HEK293 (cell line): ENCODE measurements around the gene HMMR.
A peak's percentile ranks its signal among the peaks of the same experiment; 100 is the strongest.

Experiments
- CTCF ChIA-PET: fragments of 350-600 bp; formaldehyde crosslinking; extraction: SDS; loops from one replicate; lab custom pipeline; 2021; ENCODE audit warnings: antibody characterized with exemption; lab: Yijun Ruan, JAX
- POLR2A ChIA-PET: fragments of 300-600 bp; formaldehyde crosslinking; extraction: SDS; loops from one replicate; lab custom pipeline; 2020; ENCODE audit warnings: antibody characterized with exemption, inconsistent platforms; lab: Yijun Ruan, JAX
- H3K27ac ChIP-seq: fragments of 200-500 bp; sonication (Bioruptor generic); 2 replicates; pipeline ENCODE4 v1.5.1; 2014; ENCODE audit warnings: low read depth, low read length, control low read depth, inconsistent platforms; ENCODE audit errors: extremely low read depth
- H3K36me3 ChIP-seq, 2 experiments: fragments of 200-500 bp in 1 of 2; sonication (Bioruptor generic) in 1 of 2; 1 replicate in 1 of 2; 2 replicates in 1 of 2; pipeline ENCODE4 v1.5.1; 2014 to 2017; ENCODE audit warnings: inconsistent platforms in 2 of 2, low read length in 2 of 2; ENCODE audit not compliant: control insufficient read depth in 2 of 2, insufficient read depth in 1 of 2
- H3K4me1 ChIP-seq: fragments of 200-500 bp; sonication (Bioruptor generic); 2 replicates; pipeline ENCODE4 v1.5.1; 2014; ENCODE audit warnings: mild to moderate bottlenecking, low read length, inconsistent platforms; ENCODE audit not compliant: control insufficient read depth, insufficient read depth
- H3K4me3 ChIP-seq: 2 replicates; pipeline ENCODE4 v1.5.1; 2011; ENCODE audit warnings: low read depth, mild to moderate bottlenecking, control low read depth, low read length, moderate library complexity
- H3K9me3 ChIP-seq: fragments of 200-500 bp; sonication (Bioruptor generic); 2 replicates; pipeline ENCODE4 v1.5.1; 2014; ENCODE audit warnings: low read depth, low read length, inconsistent platforms; ENCODE audit not compliant: control insufficient read depth, insufficient read depth
- HOXC10 ChIP-seq: sonication (generic); formaldehyde crosslinking; IDR thresholded peaks from 2 replicates; pipeline ENCODE4 v1.8.1; 2023; ENCODE audit warnings: mild to moderate bottlenecking, missing genetic modification reagents
- IKZF3 ChIP-seq: fragments of 450-650 bp; IDR thresholded peaks from 2 replicates; pipeline ENCODE4 v1.5.0; 2018; ENCODE audit warnings: missing biosample characterization, mild to moderate bottlenecking, missing genetic modification characterization, moderate library complexity
- PRDM1 ChIP-seq: fragments of 450-650 bp; formaldehyde crosslinking; IDR thresholded peaks from 2 replicates; pipeline ENCODE4; 2016; ENCODE audit warnings: missing biosample characterization, missing genetic modification characterization
- SCRT2 ChIP-seq: fragments of 450-650 bp; formaldehyde crosslinking; IDR thresholded peaks from 2 replicates; pipeline ENCODE4 v1.5.1; 2016; ENCODE audit warnings: missing biosample characterization, missing genetic modification characterization
- SETDB1 ChIP-seq: IDR thresholded peaks from one replicate; pipeline ENCODE4 v1.6.1; 2017; ENCODE audit warnings: mild to moderate bottlenecking, low read length, moderate library complexity, mixed read lengths; ENCODE audit not compliant: insufficient read length
- SP7 ChIP-seq: fragments of 450-650 bp; formaldehyde crosslinking; IDR thresholded peaks from 2 replicates; pipeline ENCODE4 v1.5.1; 2016; ENCODE audit warnings: missing biosample characterization, missing genetic modification characterization
- TCF7L2 ChIP-seq: IDR thresholded peaks from 2 replicates; pipeline ENCODE4 v1.6.1; 2011; ENCODE audit warnings: low read depth, mild to moderate bottlenecking, inconsistent platforms, low read length, moderate library complexity, borderline replicate concordance
- ZNF324 ChIP-seq: fragments of 450-650 bp; formaldehyde crosslinking; IDR thresholded peaks from 2 replicates; pipeline ENCODE4 v1.5.1; 2016; ENCODE audit warnings: missing biosample characterization, missing genetic modification characterization
- ZNF354C ChIP-seq: fragments of 450-650 bp; formaldehyde crosslinking; IDR thresholded peaks from 2 replicates; pipeline ENCODE4 v1.5.1; 2016; ENCODE audit warnings: missing biosample characterization, missing genetic modification characterization, low read depth, borderline replicate concordance
- ZNF416 ChIP-seq: fragments of 450-650 bp; formaldehyde crosslinking; IDR thresholded peaks from 2 replicates; pipeline ENCODE4 v1.5.1; 2016; ENCODE audit warnings: missing biosample characterization, missing genetic modification characterization
- ZNF596 ChIP-seq: fragments of 450-650 bp; IDR thresholded peaks from 2 replicates; pipeline ENCODE4 v1.5.0; 2018; ENCODE audit warnings: missing biosample characterization, mild to moderate bottlenecking, missing genetic modification characterization, moderate library complexity
- ZNF621 ChIP-seq: fragments of 450-650 bp; formaldehyde crosslinking; IDR thresholded peaks from 2 replicates; pipeline ENCODE4 v1.5.1; 2017; ENCODE audit warnings: missing biosample characterization, missing genetic modification characterization
- ZNF623 ChIP-seq: fragments of 450-650 bp; formaldehyde crosslinking; IDR thresholded peaks from 2 replicates; pipeline ENCODE4 v1.5.1; 2016; ENCODE audit warnings: missing biosample characterization, missing genetic modification characterization
- ZNF658 ChIP-seq: fragments of 450-650 bp; formaldehyde crosslinking; IDR thresholded peaks from 2 replicates; pipeline ENCODE4; 2016; ENCODE audit warnings: missing biosample characterization, missing genetic modification characterization
- ZNF701 ChIP-seq: fragments of 450-650 bp; formaldehyde crosslinking; IDR thresholded peaks from 2 replicates; pipeline ENCODE4 v1.5.1; 2016; ENCODE audit warnings: missing biosample characterization, missing genetic modification characterization
- ZNF707 ChIP-seq: fragments of 450-650 bp; formaldehyde crosslinking; IDR thresholded peaks from 2 replicates; pipeline ENCODE4 v1.5.1; 2016; ENCODE audit warnings: missing biosample characterization, missing genetic modification characterization
- TF ChIP-seq, protein P1 (sequence below): fragments of 450-650 bp; formaldehyde crosslinking; IDR thresholded peaks from 2 replicates; pipeline ENCODE4 v1.5.1; 2016; ENCODE audit warnings: missing biosample characterization, missing genetic modification characterization
- TF ChIP-seq, protein P2 (sequence below): fragments of 450-650 bp; formaldehyde crosslinking; IDR thresholded peaks from 2 replicates; pipeline ENCODE4 v1.5.1; 2016; ENCODE audit warnings: missing biosample characterization, missing genetic modification characterization, borderline replicate concordance
- TF ChIP-seq, protein P3 (sequence below): fragments of 450-650 bp; formaldehyde crosslinking; IDR thresholded peaks from 2 replicates; pipeline ENCODE4 v1.5.1; 2016; ENCODE audit warnings: missing biosample characterization, missing genetic modification characterization, low read depth

Gene HMMR

DNA sequence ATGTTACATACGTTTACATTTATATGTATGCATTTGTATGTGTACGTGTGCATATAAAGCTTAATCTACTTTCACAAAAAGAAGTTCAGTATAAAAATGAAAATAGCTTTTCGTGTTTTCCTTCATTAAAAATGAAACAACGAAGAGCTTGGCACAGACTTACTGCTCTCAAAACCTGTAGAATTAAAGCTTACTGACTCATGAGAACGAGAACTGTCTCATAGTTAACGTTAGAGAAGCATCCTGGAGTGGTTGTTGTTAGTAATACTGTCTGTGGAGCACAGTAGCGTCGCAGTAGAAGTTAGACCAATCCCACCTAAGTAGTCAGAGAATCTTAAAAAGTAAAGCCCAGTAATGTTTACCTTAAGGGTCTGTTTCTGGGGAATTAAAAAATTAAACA is 46.3 kb downstream of the HMMR start:
- peaks cover 0 to 1% of the 10 kb centered on the region in 2 experiments; a peak in 1 of 3 replicates for H3K36me3 ChIP-seq
- H3K4me1 ChIP-seq: peaks cover 16% of the 10 kb centered on the region
- peak; percentile 28; the same call in 1 of the 2 replicates for TF ChIP-seq SCRT2
- peak; percentile 42; the same call in 1 of the 2 replicates for TF ChIP-seq PRDM1 (tag by site-specific recombination)
- no peak for TF ChIP-seq ZNF621 (tag by site-specific recombination)
- ChIA-PET POLR2A (interaction anchor here (0.8 kb wide), 1 partner anchor 47 kb away, joined by 4 read pairs; the partner anchor contains the start of genes HMMR and NUDCD2), CTCF (interaction anchor here (0.9 kb wide), 1 partner anchor 103 kb away, joined by 4 read pairs; no protein-coding TSS in a partner anchor)
- no peak overlapping the region; the same call in 1 of the 2 replicates for H3K27ac ChIP-seq
- H3K4me3 ChIP-seq: peak overlapping the region; percentile 80
- H3K9me3 ChIP-seq: no peaks in the 10 kb centered on the region

DNA sequence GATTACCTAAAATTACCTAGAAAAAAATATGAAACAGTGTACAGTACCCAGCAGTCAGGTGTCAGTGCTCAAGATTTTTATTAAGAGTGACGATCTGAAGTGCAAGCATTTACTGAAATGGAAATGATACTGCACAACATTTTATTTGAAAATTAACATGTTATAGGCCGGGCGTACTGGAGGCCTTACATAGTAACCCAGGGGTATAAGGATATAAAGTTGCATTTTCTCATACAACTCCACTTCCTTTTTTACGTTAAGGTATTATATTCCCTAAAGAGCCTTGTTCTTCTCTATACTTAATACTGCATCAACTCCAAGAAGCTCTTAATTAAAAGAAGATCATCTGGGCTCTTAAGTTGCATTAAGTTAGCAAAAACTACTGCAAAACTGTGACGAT is 48.3 kb downstream of the HMMR start:
- ChIA-PET POLR2A (interaction anchor here (2.8 kb wide), 1 partner anchor 48 kb away, joined by 17 read pairs; the partner anchor contains the start of genes HMMR and NUDCD2), CTCF (interaction anchor here (0.7 to 0.8 kb wide), 2 partner anchors 20 to 224 kb away, joined by 3 read pairs; no protein-coding TSS in a partner anchor)
- Histone ChIP-seq H3K4me3 (peak overlapping the region; percentile 9), H3K4me1 (peaks cover 15% of the 10 kb centered on the region), H3K9me3 (no peaks in the 10 kb centered on the region), H3K36me3 (peaks cover 15 to 22% of the 10 kb centered on the region in 2 experiments), H3K27ac (peak overlapping the region; percentile 25; the same call in 1 of the 2 replicates)
- no peak for TF ChIP-seq ZNF416 (tag by site-specific recombination)
- TF ChIP-seq, protein P1, sequence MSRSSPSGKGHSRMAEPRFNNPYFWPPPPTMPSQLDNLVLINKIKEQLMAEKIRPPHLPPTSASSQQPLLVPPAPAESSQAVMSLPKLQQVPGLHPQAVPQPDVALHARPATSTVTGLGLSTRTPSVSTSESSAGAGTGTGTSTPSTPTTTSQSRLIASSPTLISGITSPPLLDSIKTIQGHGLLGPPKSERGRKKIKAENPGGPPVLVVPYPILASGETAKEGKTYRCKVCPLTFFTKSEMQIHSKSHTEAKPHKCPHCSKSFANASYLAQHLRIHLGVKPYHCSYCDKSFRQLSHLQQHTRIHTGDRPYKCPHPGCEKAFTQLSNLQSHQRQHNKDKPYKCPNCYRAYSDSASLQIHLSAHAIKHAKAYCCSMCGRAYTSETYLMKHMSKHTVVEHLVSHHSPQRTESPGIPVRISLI (tag by site-specific recombination): no peak
- TF ChIP-seq HOXC10 (CRISPR knock-in tag): no peak
- TF ChIP-seq ZNF354C (tag by site-specific recombination): no peak
- no peak for TF ChIP-seq SP7 (tag by site-specific recombination)
- TF ChIP-seq ZNF701: no peak
- TF ChIP-seq SETDB1: no peak
- no peak for TF ChIP-seq ZNF623 (tag by site-specific recombination)
- TF ChIP-seq ZNF707 (tag by site-specific recombination): no peak
- TF ChIP-seq, protein P2, sequence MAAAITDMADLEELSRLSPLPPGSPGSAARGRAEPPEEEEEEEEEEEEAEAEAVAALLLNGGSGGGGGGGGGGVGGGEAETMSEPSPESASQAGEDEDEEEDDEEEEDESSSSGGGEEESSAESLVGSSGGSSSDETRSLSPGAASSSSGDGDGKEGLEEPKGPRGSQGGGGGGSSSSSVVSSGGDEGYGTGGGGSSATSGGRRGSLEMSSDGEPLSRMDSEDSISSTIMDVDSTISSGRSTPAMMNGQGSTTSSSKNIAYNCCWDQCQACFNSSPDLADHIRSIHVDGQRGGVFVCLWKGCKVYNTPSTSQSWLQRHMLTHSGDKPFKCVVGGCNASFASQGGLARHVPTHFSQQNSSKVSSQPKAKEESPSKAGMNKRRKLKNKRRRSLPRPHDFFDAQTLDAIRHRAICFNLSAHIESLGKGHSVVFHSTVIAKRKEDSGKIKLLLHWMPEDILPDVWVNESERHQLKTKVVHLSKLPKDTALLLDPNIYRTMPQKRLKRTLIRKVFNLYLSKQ: no peak
- no peak for TF ChIP-seq PRDM1 (tag by site-specific recombination)
- no peak for TF ChIP-seq ZNF324
- TF ChIP-seq ZNF658 (tag by site-specific recombination): no peak
- no peak for TF ChIP-seq IKZF3 (tag by site-specific recombination)
- no peak for TF ChIP-seq ZNF596 (tag by site-specific recombination)
- TF ChIP-seq, protein P3, sequence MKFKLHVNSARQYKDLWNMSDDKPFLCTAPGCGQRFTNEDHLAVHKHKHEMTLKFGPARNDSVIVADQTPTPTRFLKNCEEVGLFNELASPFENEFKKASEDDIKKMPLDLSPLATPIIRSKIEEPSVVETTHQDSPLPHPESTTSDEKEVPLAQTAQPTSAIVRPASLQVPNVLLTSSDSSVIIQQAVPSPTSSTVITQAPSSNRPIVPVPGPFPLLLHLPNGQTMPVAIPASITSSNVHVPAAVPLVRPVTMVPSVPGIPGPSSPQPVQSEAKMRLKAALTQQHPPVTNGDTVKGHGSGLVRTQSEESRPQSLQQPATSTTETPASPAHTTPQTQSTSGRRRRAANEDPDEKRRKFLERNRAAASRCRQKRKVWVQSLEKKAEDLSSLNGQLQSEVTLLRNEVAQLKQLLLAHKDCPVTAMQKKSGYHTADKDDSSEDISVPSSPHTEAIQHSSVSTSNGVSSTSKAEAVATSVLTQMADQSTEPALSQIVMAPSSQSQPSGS (tag by site-specific recombination): no peak
- TF ChIP-seq TCF7L2: no peak
